ENCODE data around the gene ATP6V0A4.

DNA sequence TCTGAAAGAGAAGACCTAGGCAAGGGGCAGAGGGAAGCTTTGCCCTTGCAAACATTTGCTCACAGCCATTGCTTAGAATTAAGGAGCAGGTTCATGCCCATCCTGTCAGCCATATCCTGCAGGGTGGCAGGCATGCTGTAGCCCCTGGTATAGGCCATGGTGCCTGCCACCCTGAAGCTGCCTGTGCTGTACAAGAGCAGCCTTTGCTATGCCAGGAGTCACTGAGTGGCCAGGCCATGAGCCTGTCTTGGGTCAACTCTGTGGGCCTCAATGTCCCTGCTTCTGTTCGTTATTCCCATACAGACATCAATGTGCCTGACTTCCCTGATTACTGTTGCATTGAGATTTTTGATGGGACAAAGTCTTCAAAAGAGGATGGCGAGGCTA is 96.5 kb downstream of the ATP6V0A4 start:
- TF ChIP-seq, protein P1, sequence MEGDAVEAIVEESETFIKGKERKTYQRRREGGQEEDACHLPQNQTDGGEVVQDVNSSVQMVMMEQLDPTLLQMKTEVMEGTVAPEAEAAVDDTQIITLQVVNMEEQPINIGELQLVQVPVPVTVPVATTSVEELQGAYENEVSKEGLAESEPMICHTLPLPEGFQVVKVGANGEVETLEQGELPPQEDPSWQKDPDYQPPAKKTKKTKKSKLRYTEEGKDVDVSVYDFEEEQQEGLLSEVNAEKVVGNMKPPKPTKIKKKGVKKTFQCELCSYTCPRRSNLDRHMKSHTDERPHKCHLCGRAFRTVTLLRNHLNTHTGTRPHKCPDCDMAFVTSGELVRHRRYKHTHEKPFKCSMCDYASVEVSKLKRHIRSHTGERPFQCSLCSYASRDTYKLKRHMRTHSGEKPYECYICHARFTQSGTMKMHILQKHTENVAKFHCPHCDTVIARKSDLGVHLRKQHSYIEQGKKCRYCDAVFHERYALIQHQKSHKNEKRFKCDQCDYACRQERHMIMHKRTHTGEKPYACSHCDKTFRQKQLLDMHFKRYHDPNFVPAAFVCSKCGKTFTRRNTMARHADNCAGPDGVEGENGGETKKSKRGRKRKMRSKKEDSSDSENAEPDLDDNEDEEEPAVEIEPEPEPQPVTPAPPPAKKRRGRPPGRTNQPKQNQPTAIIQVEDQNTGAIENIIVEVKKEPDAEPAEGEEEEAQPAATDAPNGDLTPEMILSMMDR (IDR thresholded peaks at IDR 0.05): no peak
- TF ChIP-seq POLR2A (IDR thresholded peaks at IDR 0.05): no peak

Measured in lower leg skin (tissue), 3 donors.